ENCODE results near the gene TWF2. TPM values are rescaled to one million over a fixed set of nuclear protein-coding genes. Genes with fewer than 3 reads are reported as not detected.

The TWF2 gene
- total RNA-seq = 130 and 132 TPM in 2 replicates

GRCh38 chr3:52238761-52239701 lies at the start of gene TWF2:
TSS of gene TWF2 (minus strand) at chr3:52239158. CDS start at chr3:52239016, 142 bp downstream.

GRCh38 chr3:52278510-52279069 lies 39.6 kb upstream of the TWF2 start, which contains the start of gene WDR82:
TSS of gene WDR82 (minus strand) at chr3:52278649. CDS start at chr3:52278361, 288 bp downstream.

GRCh38 chr3:52245322-52246263 lies 6.6 kb upstream of the TWF2 start, which contains the start of gene PPM1M:
TSS of gene PPM1M (plus strand) at chr3:52245759. CDS start at chr3:52245825, 66 bp downstream.

GRCh38 chr3:52225452-52226228 lies 13.3 kb downstream of the TWF2 start, which contains the start of gene TLR9:
TSS of gene TLR9 (minus strand) at chr3:52225645. CDS start at chr3:52225529, 116 bp downstream.

GRCh38 chr3:52197842-52198625 lies 40.9 kb downstream of the TWF2 start, which contains the start of gene ALAS1:
TSS of gene ALAS1 (plus strand) at chr3:52198160. CDS start at chr3:52199242, 1,082 bp downstream.

Other genes starting within 250 kb of the TWF2 start
- gene RPL29, start 243.3 kb downstream of the TWF2 start, total RNA-seq = 1,551 and 1,914 TPM in 2 replicates
- 19.6 and 30.7 TPM in 2 replicates for gene DUSP7, start 182.6 kb downstream of the TWF2 start, total RNA-seq
- gene POC1A, start 84.7 kb downstream of the TWF2 start, total RNA-seq = 14.8 and 19.7 TPM in 2 replicates
- 61.3 and 61.8 TPM in 2 replicates for gene ALAS1, start 41.0 kb downstream of the TWF2 start, total RNA-seq
- not detected in 2 replicates for gene TLR9, start 13.5 kb downstream of the TWF2 start, total RNA-seq
- gene PPM1M, start 6.6 kb upstream of the TWF2 start, total RNA-seq = 6.5 and 9.2 TPM in 2 replicates
- gene WDR82, start 39.5 kb upstream of the TWF2 start, total RNA-seq = 46.0 and 47.0 TPM in 2 replicates
- gene GLYCTK, start 48.7 kb upstream of the TWF2 start, total RNA-seq = 15.0 and 15.6 TPM in 2 replicates
- 1.00 and 1.3 TPM in 2 replicates for gene DNAH1, start 77.2 kb upstream of the TWF2 start, total RNA-seq
- 56.0 and 108 TPM in 2 replicates for gene BAP1, start 170.8 kb upstream of the TWF2 start, total RNA-seq
- 5.6 and 8.9 TPM in 2 replicates for gene PHF7, start 171.5 kb upstream of the TWF2 start, total RNA-seq
- gene SEMA3G, start 205.9 kb upstream of the TWF2 start, total RNA-seq = 3.5 and 3.6 TPM in 2 replicates
- gene TNNC1, start 214.9 kb upstream of the TWF2 start, total RNA-seq = not detected in 2 replicates
- 24.0 and 27.5 TPM in 2 replicates for gene NISCH, start 216.4 kb upstream of the TWF2 start, total RNA-seq

Measured in mammary microvascular endothelial cell (primary cell).